Esophagus squamous epithelium (tissue), 4 donors: ENCODE results near the gene TTLL4.

Experiments used
- CTCF ChIP-seq, 6 experiments: fragments of 450-650 bp in 4 of 6; fragments of 200-600 bp in 2 of 6; sonication (generic) in 2 of 6; IDR thresholded peaks; one replicate each; pipeline ENCODE4 v1.5.1; 2016 to 2019; ENCODE audit warnings: antibody characterized with exemption in 6 of 6, mild to moderate bottlenecking in 4 of 6, moderate library complexity in 4 of 6
- POLR2A ChIP-seq, 4 donors: fragments of 450-650 bp; IDR thresholded peaks; one replicate each; pipeline ENCODE4 v1.6.1; 2017; ENCODE audit warnings: antibody characterized with exemption in 4 of 4, mild to moderate bottlenecking in 4 of 4, moderate library complexity in 3 of 4

GRCh38 chr2:218773881-218774280 is 63.2 kb downstream of the TTLL4 start:
- no peak for TF ChIP-seq CTCF (IDR thresholded peaks at IDR 0.05)
- TF ChIP-seq POLR2A (IDR thresholded peaks at IDR 0.05): no peak
